Suprapubic skin (tissue), 3 donors: Measurements from ENCODE around the gene LASP1.

Experiments
- CTCF ChIP-seq, 2 donors: fragments of 200-600 bp in 1 of 2; fragments of 450-650 bp in 1 of 2; sonication (generic) in 1 of 2; IDR thresholded peaks; one replicate each; pipeline ENCODE4 v1.5.1; 2016 to 2019; ENCODE audit warnings: antibody characterized with exemption in 2 of 2, mild to moderate bottlenecking in 1 of 2, moderate library complexity in 1 of 2
- POLR2A ChIP-seq, 2 donors: fragments of 450-650 bp; IDR thresholded peaks; one replicate each; pipeline ENCODE4 v1.6.1; 2017; ENCODE audit warnings: antibody characterized with exemption in 2 of 2, mild to moderate bottlenecking in 2 of 2, moderate library complexity in 2 of 2

GRCh38 chr17:38864636-38865398, 5.0 kb upstream of the LASP1 start:
- TF ChIP-seq POLR2A (IDR thresholded peaks at IDR 0.05) (no peak), CTCF (IDR thresholded peaks at IDR 0.05) (no peak)
